ENCODE results near the gene TRABD2A. TPM values are rescaled to one million over a fixed set of nuclear protein-coding genes. Genes with fewer than 3 reads are reported as not detected.
A peak's percentile ranks its signal among the peaks of the same experiment; 100 is the strongest.

Gene TRABD2A
- polyA plus RNA-seq, 3 donors from 2014 or later: 0.66 to 3.0 TPM; not detected in 1

DNA sequence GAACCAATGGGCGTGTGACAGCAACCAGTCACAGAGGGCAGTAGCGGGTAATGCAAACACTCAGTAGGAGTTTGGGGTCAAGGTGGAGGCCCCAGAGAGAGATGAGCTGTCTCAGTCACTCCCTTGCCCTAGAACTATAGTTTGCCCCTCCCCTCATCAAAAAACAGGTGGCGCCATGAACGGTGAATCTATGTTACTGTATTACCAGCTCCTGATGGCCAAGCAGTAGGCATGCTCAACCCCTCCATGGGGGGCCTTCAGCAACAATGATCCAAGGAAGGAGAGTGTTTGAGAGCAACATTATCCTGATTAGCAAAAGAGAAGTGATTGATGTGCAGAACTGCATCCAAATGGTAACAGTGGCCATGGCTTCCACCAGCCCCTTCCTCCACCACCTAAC, 30.4 kb downstream of the TRABD2A start:
- peaks cover 0 to 8% (median 4%) of the 10 kb centered on the region in 3 donors for H3K36me3 Mint-ChIP-seq
- H3K4me1 Mint-ChIP-seq: peaks cover 62 to 72% of the 10 kb centered on the region in 2 donors
- H3K27me3 Mint-ChIP-seq (ENCODE audit: low read depth in 3 of 3): peaks cover 3 to 4% (median 3%) of the 10 kb centered on the region in 3 donors
- H3K9me3 Mint-ChIP-seq: peaks cover 0 to 5% (median 0%) of the 10 kb centered on the region in 6 donors
- DNase-seq: no peak
- no peak overlapping the region for H3K4me3 Mint-ChIP-seq
- peak overlapping the region in 1 of 6 donors; percentile 46 for H3K27ac Mint-ChIP-seq

DNA sequence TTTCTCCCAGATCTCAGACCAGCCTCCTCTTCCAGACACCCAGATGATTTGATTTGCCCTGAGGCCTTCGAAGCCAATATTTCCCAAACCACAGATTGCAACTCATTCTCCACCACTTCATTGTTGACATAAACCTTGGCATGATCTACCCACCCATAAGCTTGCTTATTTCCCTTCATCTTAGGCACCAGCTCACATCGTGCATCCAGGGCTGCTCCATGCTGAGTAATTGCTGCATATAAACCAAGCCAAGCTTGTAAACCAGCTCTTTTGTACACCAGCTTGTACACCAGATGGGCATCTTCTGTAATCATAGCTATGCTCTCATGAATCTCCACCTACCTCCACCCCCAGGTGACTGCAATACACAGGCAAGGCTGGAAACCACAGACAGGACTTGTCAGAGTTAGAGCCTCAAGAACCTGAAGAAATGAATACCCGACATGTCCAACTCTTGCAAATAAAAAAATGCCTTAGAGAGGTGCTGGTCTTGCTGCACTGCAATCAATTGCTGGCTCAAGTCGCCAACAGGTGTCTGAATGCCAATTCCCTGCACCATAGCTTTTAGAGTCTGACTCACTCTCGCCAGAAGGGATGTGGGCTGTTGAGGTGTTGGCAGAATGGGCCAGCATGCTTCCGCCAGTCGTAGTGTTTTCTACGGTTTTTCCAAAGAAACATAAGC, 31.5 kb downstream of the TRABD2A start:
- peaks cover 65 to 72% of the 10 kb centered on the region in 2 donors for H3K4me1 Mint-ChIP-seq
- H3K27ac Mint-ChIP-seq: peak overlapping the region in 5 of 6 donors; percentile 7 to 73 (median 41)
- H3K9me3 Mint-ChIP-seq: peaks cover 0 to 5% (median 0%) of the 10 kb centered on the region in 6 donors
- H3K4me3 Mint-ChIP-seq: peak overlapping the region; percentile 22 to 68 (median 56)
- peak; percentile 37 to 47 (median 39) for DNase-seq
- H3K27me3 Mint-ChIP-seq (ENCODE audit: low read depth in 3 of 3): peaks cover 1 to 3% (median 3%) of the 10 kb centered on the region in 3 donors
- H3K36me3 Mint-ChIP-seq: peaks cover 0 to 8% (median 4%) of the 10 kb centered on the region in 3 donors

DNA sequence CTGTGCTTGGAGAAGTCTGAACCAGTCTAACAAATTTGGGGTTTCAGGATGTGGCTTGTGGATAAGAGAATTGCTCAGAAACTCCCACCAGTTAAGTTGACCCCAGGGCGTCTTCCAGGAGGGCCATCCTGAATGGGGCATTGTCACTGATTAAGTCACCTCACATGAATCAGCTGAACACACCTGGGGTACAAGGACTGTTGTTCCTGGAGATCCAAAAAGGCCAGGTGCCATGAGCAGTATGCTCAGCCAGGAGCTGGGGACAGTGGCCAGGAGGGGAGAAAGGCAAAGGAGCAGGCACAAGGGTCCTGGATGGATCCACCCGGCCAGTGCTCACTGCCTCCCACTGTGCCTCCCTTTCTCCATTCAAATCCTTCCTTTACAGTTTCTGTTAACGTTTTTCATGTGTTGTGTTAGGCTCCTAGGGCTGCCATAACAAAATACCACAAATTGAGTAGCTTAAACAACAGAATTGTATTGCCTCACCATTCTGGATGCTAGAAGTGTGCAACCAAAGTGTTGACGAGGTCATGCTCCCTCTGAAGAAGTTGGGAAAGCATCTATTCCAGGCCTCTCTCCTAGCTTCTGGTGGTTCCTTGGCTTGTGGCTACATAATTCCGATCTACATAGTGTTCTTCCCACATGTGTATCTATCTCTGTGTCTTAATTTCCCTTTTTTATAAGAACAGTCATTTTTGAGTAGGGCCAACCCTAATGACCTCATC, 33.4 kb downstream of the TRABD2A start:
- no peaks in the 10 kb centered on the region for H3K9me3 Mint-ChIP-seq
- H3K4me3 Mint-ChIP-seq: peak overlapping the region; percentile 49 to 85 (median 62)
- H3K36me3 Mint-ChIP-seq: peaks cover 0 to 6% (median 0%) of the 10 kb centered on the region in 3 donors
- peak overlapping the region; percentile 82 to 97 (median 94) for H3K27ac Mint-ChIP-seq
- H3K27me3 Mint-ChIP-seq (ENCODE audit: low read depth in 3 of 3): peaks cover 0 to 3% (median 1%) of the 10 kb centered on the region in 3 donors
- H3K4me1 Mint-ChIP-seq: peaks cover 79 to 86% of the 10 kb centered on the region in 2 donors
- no peak for DNase-seq

DNA sequence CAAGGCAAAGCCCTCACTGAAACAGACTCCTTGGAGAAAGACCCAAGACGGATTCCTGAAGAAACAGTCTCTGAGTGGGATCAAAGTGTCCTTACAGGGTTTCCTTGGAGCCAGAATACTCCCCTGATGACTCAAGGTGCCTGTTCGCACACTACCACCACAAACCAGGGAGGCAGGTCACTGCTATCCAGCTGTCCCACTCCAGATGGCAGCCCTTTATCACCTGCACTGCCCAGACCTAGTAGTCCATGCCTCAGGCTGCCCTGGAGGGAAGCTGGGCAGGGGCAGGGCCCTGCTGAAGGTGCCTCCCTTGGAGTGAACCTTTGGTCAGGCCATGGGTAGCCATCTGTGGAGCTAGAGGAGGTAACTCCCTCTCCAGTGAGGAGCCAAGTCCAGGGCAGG, 34.1 kb downstream of the TRABD2A start:
- H3K36me3 Mint-ChIP-seq: peaks cover 0 to 3% (median 0%) of the 10 kb centered on the region in 3 donors
- peak overlapping the region; percentile 82 to 97 (median 94) for H3K27ac Mint-ChIP-seq

DNA sequence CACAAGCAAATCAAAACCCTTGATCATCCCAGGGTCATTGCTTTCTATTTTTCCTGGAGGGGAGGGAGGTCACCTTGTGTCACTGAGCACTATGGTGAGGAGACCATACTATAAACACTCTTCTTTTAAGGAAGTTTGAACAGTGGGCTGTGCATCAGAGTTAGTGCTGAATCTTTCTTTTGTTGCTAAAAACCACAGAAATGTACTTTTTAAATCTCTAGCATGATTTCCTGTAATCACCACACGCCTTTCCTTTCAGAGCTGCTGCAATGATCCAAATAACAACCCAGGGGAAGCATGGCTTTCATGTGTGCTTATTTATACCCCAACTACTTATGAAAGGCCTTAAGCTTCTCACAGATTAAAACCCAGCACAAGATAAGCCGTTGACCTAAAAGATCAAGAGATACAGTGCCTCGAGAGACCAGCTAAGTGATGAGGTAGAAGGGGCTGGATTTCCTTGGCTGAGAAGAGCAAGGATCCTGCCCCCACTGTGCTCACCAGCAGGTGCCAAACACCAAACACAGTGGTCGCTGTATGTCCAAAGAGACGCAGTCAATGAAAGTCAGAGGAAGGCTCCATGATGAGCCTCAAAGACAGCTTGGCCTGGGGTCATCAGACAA, 34.7 kb downstream of the TRABD2A start:
- Mint-ChIP-seq H3K27me3 (ENCODE audit: low read depth in 3 of 3) (peaks cover 0 to 3% (median 1%) of the 10 kb centered on the region in 3 donors), H3K4me3 (peak overlapping the region; percentile 49 to 85 (median 74)), H3K4me1 (peaks cover 74 to 88% of the 10 kb centered on the region in 2 donors), H3K36me3 (peaks cover 0 to 3% (median 0%) of the 10 kb centered on the region in 3 donors), H3K27ac (peak overlapping the region; percentile 82 to 97 (median 94)), H3K9me3 (no peaks in the 10 kb centered on the region)
- DNase-seq: peak; percentile 55 to 67 (median 61)

More for the DNA sequence above, 34.1 kb downstream of the TRABD2A start:
- H3K9me3 Mint-ChIP-seq: no peaks in the 10 kb centered on the region
- peaks cover 0 to 3% (median 1%) of the 10 kb centered on the region in 3 donors for H3K27me3 Mint-ChIP-seq (ENCODE audit: low read depth in 3 of 3)
- no peak for DNase-seq
- H3K4me3 Mint-ChIP-seq: peak overlapping the region; percentile 49 to 85 (median 64)
- peaks cover 77 to 87% of the 10 kb centered on the region in 2 donors for H3K4me1 Mint-ChIP-seq

DNA sequence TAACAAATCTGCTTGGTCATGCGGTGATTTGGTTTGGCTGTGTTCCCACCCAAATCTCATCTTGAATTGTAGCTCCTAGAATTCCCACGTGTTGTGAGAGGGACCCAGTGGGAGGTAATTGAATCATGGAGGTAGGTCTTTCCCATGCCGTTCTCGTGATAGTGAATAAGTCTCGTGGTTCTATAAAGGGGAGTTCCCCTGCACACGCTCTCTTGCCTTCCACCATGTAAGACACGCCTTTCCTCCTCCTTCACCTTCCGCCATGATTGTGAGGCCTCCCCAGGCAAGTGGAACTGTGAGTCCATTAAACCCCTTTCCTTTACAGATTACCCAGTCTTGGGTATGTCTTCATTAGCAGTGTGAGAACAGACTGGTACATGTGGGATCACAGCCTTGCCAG, 36.7 kb downstream of the TRABD2A start:
- DNase-seq: no peak

DNA sequence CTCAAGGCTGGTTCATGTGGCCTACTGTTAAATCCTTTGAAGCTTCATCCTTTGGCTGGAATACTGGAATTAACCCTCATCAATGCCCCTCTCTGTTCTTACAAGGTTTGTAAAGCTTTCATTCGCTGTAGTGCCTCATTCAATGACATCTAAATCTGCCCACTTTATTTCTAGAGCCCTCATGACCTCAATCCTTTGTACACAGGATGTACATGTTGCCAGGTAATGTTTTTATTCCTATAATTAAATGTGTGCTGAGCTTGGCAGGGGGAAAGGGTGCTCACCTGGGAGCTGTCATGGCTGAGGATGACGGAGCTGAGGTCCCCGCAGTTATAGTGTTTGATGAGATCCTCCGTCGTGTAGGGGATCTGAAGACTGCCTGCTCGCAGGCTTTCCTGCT, 39.3 kb downstream of the TRABD2A start:
- H3K27ac Mint-ChIP-seq: peak overlapping the region in 2 of 6 donors; percentile 61 to 64
- H3K4me3 Mint-ChIP-seq: no peak overlapping the region
- peaks cover 0 to 6% (median 5%) of the 10 kb centered on the region in 3 donors for H3K36me3 Mint-ChIP-seq
- H3K27me3 Mint-ChIP-seq (ENCODE audit: low read depth in 3 of 3): peaks cover 0 to 1% (median 0%) of the 10 kb centered on the region in 3 donors
- peaks cover 47 to 58% of the 10 kb centered on the region in 2 donors for H3K4me1 Mint-ChIP-seq
- no peak for DNase-seq
- H3K9me3 Mint-ChIP-seq: peaks cover 0 to 3% (median 1%) of the 10 kb centered on the region in 6 donors

More for the DNA sequence above, 36.7 kb downstream of the TRABD2A start:
- Mint-ChIP-seq H3K4me3 (peak overlapping the region in 4 of 5 donors; percentile 2 to 48 (median 8)), H3K9me3 (no peaks in the 10 kb centered on the region), H3K27ac (peak overlapping the region; percentile 69 to 97 (median 90)), H3K36me3 (peaks cover 0 to 6% (median 0%) of the 10 kb centered on the region in 3 donors), H3K27me3 (ENCODE audit: low read depth in 3 of 3) (peaks cover 0 to 1% (median 0%) of the 10 kb centered on the region in 3 donors), H3K4me1 (peaks cover 65 to 82% of the 10 kb centered on the region in 2 donors)

DNA sequence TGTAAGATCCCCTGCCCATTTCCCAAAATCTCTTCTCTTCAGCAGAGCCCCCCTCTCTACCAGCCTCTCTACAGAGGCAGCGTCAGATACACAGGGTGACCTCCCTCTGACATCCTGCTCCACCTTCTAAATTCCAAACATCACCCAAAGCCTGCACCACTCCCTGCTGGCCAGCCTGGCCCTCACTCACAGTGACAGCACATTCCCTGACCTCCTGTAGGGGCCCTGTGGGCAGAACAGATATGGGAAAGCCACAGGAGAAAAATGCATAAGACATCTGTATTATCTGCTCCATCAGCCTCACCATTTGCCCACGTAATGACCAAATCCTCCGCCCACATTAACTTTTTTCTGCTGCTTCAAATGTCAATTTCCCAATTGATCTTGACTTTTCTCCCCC, 40.6 kb downstream of the TRABD2A start:
- H3K36me3 Mint-ChIP-seq: peaks cover 0 to 14% (median 12%) of the 10 kb centered on the region in 3 donors
- peaks cover 34 to 45% of the 10 kb centered on the region in 2 donors for H3K4me1 Mint-ChIP-seq
- H3K27ac Mint-ChIP-seq: peak overlapping the region in 2 of 6 donors; percentile 4 to 41
- H3K9me3 Mint-ChIP-seq: peaks cover 0 to 12% (median 3%) of the 10 kb centered on the region in 6 donors
- DNase-seq: no peak
- peaks cover 0 to 3% (median 1%) of the 10 kb centered on the region in 3 donors for H3K27me3 Mint-ChIP-seq (ENCODE audit: low read depth in 3 of 3)
- no peak overlapping the region for H3K4me3 Mint-ChIP-seq

DNA sequence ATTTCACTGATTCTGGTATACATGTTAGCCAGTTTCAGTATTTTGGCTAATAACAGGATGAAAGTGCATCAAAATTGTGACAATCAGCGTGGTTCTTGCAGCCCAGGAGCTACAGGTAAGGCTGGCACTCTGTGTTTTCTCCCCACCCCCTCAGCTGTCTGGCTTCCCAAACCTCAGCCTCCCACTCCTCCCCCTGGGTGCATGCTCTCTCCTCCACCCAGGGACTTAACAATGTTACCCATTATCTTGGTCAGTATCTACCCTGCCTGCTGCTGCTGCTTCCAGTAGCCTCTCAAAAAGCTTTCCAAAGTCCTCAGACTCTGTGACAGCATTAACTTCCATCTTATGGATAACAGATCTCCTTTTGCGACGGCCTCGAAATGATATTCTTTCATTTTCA, 41.0 kb downstream of the TRABD2A start:
- Mint-ChIP-seq H3K4me1 (peaks cover 29 to 41% of the 10 kb centered on the region in 2 donors), H3K9me3 (peaks cover 0 to 12% (median 3%) of the 10 kb centered on the region in 6 donors), H3K4me3 (no peak overlapping the region)

DNA sequence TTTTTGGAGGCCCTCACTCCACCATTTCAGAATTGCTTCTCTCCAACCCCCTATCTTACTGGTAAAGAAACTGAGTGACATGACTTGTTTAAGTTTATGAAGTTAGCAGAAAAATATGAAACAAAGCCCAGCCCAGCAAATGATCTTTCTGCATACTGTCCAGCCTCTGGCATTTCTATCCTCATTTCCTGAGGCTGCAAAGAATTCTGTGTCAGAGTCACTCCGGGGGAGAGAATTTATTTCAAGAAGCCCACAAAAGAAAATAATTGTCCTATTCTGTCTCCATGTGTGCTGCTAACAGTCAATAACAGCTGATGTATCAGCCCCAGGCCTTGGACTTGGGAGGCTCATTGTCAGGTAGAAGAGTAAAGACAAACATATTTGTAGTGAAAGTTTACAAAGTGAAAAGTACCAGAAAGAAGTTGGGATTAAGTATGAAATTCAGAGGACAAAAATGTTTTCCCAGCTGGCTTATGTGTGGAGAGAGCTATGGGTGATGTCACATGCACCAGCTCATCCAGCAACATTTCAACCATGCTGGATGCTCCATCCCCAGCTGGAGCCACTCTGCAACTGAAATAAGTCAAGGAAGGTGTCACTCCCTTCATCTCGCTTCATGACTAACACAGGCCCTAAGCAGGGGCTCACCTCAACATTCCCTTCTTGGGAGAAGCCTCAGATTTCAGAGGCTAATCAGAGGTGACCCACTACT, 42.3 kb downstream of the TRABD2A start:
- H3K36me3 Mint-ChIP-seq: peaks cover 0 to 14% (median 10%) of the 10 kb centered on the region in 3 donors

More for the DNA sequence above, 41.0 kb downstream of the TRABD2A start:
- no peak for DNase-seq
- H3K36me3 Mint-ChIP-seq: peaks cover 0 to 14% (median 12%) of the 10 kb centered on the region in 3 donors
- H3K27me3 Mint-ChIP-seq (ENCODE audit: low read depth in 3 of 3): peaks cover 0 to 3% (median 1%) of the 10 kb centered on the region in 3 donors
- H3K27ac Mint-ChIP-seq: peak overlapping the region in 1 of 6 donors; percentile 25

DNA sequence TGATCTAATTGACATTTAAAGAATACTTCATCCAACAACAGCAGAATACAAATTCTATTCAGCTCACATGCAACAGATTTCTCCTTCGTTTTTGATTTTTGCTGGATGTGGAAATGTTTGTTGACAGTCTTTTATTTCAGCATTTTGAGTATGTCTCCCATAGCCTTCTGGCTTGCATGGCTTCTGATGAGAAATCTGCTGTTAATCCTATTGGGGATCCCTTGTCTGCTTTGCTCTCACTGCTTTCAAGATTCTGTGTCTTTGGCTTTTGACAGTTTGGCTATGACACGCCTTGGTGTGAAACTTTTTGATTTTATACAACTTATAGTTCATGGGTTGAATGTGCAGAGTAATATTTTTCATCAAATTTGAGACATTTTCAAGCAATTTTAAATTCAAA, 44.7 kb downstream of the TRABD2A start:
- H3K4me3 Mint-ChIP-seq: no peak overlapping the region
- DNase-seq: no peak
- H3K9me3 Mint-ChIP-seq: peaks cover 0 to 12% (median 3%) of the 10 kb centered on the region in 6 donors
- H3K27me3 Mint-ChIP-seq (ENCODE audit: low read depth in 3 of 3): peaks cover 0 to 3% (median 3%) of the 10 kb centered on the region in 3 donors
- H3K36me3 Mint-ChIP-seq: peaks cover 0 to 14% (median 10%) of the 10 kb centered on the region in 3 donors
- H3K27ac Mint-ChIP-seq: no peak overlapping the region
- peaks cover 23 to 31% of the 10 kb centered on the region in 2 donors for H3K4me1 Mint-ChIP-seq

More for the DNA sequence above, 42.3 kb downstream of the TRABD2A start:
- peaks cover 19 to 29% of the 10 kb centered on the region in 2 donors for H3K4me1 Mint-ChIP-seq
- no peak overlapping the region for H3K27ac Mint-ChIP-seq
- no peak for DNase-seq
- no peak overlapping the region for H3K4me3 Mint-ChIP-seq
- H3K27me3 Mint-ChIP-seq (ENCODE audit: low read depth in 3 of 3): peaks cover 0 to 3% (median 1%) of the 10 kb centered on the region in 3 donors
- peaks cover 0 to 12% (median 3%) of the 10 kb centered on the region in 6 donors for H3K9me3 Mint-ChIP-seq

DNA sequence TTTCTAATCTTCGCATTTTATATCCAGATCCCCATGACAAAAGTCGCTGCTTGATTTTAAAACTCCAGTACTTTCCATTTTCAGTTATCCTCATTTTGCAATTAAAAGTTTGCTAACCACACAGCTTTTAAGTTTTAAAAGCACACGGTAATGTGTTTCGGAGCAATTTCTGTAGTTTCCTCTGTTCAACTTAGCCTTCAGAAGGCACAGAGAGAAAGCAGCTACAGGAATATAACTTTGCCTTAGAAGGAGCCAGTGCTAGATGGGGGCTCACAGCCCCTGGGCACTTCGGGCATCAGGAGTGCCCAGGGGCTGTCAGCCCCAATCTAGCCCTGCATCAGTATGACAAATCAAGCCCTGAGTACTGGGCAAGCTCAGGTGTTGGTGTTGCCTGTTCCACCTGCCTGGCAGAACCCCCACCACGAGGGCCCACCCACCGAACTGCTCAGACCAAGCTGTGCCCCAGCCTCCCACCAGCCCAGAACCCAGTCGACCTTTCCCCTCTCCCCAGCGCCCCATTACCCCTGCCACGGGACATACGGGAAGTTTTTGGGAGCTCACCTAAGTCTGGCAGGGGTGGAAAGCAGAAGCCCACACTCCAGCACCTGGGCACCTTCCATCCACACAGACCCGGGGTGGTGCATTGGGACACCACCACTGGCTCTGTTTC, 47.3 kb downstream of the TRABD2A start:
- H3K9me3 Mint-ChIP-seq: peaks cover 0 to 12% (median 3%) of the 10 kb centered on the region in 6 donors
- H3K27ac Mint-ChIP-seq: peak overlapping the region in 4 of 6 donors; percentile 22 to 56 (median 49)
- peaks cover 0 to 3% (median 3%) of the 10 kb centered on the region in 3 donors for H3K27me3 Mint-ChIP-seq (ENCODE audit: low read depth in 3 of 3)
- H3K36me3 Mint-ChIP-seq: peaks cover 0 to 14% (median 6%) of the 10 kb centered on the region in 3 donors
- peaks cover 18% of the 10 kb centered on the region in 2 donors for H3K4me1 Mint-ChIP-seq
- DNase-seq: no peak
- no peak overlapping the region for H3K4me3 Mint-ChIP-seq
